Hematopoietic multipotent progenitor cell treated with erythropoietin and hydrocortisone succinate and interleukin-3 and kit ligand, for 8 days (in vitro differentiated cells): Measurements from ENCODE around the gene IMMP2L.
"Not testable (repeated sequence)": the region's sequence is repeated elsewhere in the genome, so short reads cannot be mapped to it uniquely, and the experiment has no call there.

Source experiments
- DNase-seq: peaks from one replicate; pipeline ENCODE4 v3.0.0-alpha.2; 2015

IMMP2L gene

DNA sequence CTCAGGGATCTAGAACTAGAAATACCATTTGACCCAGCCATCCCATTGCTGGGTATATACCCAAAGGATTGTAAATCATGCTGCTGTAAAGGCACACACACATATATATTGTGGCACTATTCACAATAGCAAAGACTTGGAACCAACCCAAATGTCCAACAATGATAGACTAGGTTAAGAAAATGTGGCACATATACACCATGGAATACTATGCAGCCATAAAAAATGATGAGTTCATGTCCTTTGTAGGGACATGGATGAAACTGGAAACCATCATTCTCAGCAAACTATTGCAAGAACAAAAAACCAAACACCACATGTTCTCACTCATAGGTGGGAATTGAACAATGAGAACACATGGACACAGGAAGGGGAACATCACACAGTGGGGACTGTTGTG lies 56.9 kb downstream of the IMMP2L start:
- not testable (repeated sequence) for DNase-seq

DNA sequence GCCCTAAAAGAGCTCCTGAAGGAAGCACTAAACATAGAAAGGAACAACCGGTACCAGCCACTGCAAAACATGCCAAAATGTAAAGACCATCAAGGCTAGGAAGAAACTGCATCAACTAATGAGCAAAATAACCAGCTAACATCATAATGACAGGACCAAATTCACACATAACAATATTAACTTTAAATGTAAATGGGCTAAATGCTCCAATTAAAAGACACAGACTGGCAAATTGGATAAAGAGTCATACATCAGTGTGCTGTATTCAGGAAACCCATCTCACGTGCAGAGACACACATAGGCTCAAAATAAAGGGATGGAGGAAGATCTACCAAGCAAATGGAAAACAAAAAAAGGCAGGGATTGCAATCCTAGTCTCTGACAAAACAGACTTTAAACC lies 60.5 kb downstream of the IMMP2L start:
- not testable (repeated sequence) for DNase-seq

DNA sequence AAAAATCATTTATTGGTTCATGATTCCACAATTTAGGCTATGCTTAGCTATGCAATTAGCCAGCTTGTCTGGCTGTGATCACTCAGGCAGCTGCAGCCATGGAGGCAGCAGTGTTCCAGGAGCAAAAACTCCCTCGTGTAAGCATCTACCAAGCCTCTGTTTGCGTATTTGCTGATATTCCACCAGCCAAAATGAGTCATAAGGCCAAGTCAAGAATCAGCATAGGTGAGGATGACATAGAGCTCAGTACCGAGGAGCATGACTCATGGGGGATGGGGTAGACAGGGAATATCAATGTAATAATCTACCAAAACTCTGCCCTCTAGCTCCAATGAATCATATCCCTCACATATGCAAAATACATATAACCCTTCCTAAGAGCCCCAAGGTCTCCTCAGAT lies 63.3 kb downstream of the IMMP2L start:
- DNase-seq, result no peak

DNA sequence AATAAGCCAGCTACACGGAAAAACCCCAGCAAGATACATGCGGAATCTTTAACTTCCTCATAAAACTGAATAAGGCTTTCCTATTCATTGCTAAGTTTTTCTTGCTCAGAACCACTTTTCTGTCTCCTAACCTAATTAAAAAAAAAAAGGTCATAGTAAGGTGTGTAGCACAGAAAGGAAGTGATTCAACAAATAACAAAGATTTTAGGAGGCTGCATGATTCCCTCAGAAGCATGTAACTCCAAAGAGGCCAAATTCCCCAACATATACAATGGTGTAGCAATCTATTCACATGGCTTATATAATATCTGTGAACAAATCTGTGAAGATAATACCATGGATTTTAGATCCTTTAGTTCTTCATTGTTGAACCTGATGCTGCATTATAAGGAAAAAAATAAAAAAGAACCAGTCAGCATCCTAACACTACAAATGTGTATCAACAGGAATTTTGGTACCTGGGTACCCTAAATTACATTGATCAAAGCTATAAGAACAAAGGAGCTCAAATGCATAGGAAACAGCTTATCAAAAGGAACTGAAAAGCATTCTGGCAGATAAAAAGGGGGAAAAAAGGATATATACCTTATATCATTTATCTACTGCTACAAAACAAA lies 63.8 kb downstream of the IMMP2L start:
- no peak for DNase-seq

DNA sequence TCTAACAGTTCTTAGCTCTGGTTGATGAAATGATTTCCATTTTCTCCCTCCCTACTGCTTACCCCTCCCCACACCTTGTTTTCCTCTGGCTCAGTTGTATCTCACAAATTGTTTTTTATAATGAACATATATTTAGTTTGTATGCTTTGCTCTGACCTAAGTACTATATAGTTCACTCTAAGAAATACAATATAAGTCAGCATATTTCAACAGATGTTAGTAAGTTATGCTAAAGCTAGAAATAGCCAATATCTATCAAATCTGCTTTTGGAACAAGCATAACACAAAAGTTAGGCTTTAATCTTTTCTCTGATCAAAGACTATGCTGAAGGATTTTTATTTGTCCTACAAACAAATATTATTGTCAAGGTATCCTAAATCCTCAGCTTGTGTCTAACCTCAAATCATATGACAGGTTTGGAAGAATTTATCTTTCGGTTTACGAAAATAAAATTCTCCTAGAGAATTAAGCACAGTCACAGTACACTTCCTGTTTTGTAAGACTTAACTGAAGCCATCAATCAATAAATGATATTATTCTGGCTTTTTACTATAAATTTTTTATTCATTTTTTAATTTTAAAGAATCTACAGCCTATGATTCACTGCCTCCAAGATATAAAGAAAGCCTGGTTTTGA lies 67.0 kb downstream of the IMMP2L start:
- DNase-seq, result no peak

DNA sequence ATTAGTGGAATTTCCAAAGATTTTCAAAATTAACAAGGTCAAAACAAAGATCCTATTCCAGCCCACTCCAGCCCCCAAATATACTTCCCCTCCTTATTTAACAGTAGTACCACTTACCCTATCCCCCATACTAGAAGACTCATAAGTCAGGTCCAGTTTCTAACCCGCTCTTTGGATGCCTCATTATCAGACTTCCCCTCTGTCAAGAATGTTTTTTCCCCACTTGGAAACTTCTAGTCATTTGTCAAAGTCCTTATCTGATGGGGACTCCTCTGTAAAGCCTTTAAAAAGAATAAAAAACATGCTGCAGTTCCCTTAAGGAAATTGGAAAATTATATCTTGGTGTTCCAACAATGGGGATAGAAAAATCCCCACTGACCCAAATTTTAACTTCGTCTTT lies 70.1 kb downstream of the IMMP2L start:
- DNase-seq, result peak; percentile 24

DNA sequence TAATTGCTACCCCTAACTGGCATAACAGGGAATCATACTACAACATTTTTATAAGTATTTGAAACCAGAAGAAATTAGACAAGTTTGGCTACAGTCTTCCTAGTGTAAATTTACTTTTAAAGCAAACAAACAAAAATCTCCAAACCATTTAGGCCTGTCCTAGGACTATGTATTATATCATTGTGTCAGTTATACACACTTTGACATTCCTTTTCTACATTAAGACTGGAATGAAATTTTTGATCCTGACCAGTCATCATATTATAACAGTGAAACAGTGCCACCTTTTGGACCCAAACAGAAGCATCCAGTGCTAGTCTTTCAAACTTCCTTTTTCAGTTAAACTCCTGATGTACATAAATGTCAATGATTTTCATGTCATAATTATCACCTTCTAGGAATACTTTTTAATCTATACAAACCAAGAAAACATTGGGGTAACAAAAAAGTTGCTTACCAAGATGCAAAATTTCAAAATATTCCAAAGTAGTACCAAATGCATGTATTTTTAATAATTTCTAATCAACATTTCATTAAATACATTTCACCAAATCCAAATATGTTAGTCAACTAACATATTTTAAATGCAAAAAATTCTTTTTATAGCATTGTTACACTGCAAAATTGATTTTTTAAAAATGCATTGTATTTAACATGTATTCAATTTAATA lies 75.7 kb downstream of the IMMP2L start:
- DNase-seq, result peak; percentile 78

DNA sequence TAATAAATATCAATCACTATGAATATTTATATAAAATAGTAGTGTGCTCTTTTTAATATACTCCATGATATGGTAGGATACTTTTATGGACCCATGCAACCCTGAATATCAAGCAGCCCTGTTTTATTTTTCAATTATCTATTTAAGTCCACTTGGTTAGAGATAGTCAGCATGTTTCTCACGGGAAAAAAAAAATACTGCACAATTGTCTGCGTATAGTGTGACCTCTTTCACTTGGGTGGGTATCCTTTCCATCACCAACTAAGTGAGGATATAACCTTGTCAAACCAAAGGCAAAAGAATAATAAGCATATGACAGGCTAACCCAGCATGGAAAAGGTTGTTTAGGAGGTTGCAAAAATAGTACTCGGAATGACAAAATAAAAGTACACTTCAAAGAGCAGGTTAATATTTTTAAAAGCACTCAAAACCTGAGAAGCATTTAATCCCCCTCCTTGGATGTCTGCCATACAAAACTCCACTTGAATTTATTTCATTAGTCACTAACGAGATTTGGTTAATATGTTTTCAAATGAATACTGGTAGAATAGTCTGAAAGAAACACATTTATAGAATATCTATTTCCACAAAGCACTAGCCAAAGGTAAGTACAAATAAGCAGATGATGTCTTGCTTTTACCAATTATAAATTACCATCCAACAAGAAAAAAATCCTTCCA lies 76.5 kb downstream of the IMMP2L start:
- DNase-seq, result no peak

DNA sequence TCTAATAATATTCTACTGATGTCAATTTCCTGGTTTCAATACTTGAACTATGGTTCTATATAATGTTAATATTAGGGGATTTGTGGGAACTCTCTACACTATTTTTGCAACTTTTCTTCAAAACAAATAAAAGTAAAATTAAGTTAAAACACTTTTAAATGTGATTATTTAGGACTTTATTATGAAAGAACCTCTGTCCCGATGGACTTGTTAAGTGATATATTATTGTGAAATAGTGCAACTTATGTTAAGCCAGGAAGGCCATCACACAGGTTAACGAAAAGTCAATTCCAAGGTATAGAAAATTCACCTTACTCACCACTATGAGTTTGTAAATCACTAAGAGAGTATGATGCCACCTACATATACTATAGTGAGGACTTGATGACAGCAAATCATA lies 79.2 kb downstream of the IMMP2L start:
- no peak for DNase-seq

DNA sequence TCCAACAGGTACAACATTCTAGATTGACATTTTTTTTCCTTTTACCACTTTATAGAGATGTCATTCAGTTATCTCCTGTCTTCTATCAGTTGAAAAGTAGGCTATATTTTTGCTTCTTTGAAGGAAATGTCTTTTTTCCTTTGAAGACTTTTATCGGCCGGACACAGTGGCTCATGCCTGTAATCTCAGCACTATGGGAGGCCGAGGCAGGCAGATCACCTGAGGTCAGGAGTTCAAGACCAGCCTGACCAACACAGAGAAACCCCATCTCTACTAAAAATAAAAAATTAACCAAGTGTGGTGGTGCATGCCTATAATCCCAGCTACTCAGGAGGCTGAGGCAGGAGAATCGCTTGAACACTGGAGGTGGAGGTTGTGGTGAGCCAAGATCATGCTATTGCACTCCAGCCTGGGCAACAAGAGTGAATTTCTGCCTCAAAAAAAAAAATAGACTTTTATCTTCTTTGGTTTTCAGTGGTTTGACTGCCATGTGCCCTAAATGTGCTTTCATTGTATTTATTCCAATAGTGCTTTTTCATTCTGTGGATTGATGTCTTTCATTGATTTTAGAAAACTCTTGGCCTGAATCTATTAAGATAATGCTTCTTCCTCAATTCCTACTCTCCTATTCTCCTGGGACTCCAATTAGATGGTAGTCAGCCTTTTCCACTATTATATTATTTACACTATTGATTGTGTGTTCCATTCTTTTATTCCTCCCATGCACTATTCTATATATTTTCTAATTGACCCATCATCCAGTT lies 84.6 kb downstream of the IMMP2L start:
- DNase-seq, result no peak

DNA sequence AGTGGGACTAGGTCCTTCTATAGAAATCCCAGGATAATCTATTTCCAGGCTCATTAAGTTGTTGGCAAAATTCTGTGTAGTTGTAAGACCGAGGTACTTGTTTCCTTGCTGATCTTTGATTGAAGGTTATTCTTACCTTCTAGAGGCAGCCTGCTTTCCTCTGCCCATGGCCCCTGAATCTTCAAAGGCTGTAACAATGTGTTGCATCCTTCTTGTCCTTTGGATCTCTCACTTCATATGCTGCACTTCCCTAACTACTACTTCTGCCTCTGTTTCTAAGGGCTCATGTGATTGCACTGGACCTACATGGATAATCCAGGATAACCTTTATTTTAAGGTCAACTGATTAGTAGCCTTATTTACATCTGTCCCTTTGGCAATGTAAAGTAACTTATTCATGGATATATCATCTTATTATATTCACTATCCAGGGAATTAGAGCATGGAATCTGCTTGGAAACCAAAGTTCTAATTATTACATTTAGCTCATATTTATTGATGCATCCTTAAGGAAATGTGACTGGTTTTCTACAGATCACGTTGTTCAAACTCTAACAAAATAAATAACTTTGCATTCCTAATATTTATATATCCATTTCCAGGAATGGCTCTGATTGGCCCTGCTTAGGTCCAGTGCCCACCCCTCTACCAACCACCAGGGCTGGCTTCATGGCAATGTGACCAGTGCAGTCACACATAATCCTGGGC lies 85.6 kb downstream of the IMMP2L start:
- no peak for DNase-seq

DNA sequence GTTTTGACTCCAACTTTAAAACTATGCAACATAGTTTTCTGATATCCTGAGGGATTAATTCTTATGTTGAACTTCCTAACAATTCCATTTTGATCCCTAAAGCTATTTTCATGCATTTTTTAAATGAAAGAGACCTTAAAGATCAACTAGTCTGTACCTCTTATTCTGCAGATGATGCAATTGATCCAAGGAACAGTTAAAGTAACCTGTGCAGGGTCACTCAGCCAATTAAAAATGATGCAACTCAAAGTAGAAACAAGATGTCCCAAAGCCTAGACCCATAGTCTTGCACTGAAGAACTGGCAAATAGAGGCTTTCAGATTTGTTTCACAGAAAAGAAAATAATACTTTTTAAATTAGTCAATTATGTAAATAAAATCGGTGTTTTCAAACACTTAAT lies 86.3 kb downstream of the IMMP2L start:
- peak; percentile 24 for DNase-seq

DNA sequence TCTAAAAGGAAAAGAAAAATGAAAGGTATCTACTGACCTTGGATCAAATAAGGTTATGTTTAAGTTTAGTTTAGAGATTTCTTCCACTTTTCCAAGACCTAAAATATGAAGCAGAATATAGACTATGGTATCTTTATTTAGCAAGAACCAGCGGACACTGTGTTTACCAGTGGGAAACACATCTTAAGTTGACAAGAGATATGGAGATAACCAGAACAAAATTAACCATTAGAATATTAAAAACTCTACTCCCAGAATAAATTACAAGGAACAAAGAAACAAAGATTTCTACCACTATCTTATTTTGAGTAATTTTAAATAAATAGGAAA lies 86.9 kb downstream of the IMMP2L start:
- DNase-seq, result no peak

DNA sequence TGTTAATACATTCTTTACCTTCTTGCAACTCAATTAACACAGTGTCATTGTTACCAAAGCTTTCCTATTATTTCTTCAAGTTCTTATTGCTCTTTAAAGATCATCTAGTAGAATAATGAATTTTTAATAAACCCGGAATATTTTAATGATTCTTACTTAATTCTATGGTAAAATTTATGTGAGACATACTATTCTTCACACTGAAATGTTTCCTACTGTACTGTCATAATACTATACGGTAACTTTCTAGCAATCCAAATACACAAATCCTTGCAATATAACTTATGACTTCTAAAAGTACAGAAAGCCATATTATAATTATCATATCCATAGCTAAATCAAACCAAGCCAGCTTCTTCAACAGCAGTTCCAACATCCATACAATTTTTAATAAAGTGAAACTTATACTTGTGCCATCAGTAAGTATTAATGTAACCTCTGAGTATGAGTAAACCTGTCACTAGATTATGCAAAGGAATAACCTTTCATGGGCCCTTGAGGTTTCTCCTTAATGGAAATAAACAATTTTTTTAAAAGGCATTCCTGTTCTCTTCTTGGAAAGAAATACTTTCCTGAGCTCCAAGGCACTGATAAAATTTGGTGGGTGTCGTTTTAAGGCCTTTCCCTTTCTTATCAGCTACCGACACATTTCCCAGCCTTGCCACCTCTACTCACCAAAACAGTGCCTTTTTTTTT lies 87.4 kb downstream of the IMMP2L start:
- peak; percentile 90 for DNase-seq

DNA sequence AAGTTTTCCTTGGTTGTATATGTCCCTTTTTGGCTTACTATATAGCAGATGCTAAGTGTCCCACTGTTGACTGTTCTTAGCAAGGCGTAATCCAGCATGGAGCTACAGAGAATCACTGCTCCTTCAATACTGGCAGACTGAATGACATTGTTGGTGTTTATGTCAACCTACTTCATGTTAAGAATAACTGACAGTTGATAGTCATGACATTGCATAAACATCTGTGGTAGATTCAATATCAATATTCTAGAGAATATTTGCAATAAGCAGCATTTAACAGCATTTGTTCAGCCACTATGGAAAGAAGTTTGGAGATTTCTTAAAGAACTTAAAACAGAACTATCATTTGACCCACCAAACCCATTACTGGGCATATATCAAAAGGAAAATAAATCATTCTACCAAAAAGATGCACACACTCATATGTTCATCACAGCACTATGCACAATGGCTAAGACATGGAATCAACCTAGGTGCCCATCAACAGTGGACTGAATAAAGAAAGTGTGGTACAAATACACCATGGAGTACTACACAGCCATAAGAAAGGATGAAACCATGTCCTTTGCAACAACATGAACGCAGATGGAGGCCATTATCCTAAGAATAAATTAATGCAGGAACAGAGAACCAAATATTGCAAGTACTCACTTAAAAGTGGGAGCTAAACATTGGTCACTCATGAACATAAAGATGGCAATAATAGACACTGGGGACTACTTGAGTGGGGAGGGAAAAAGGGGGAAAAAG lies 88.7 kb downstream of the IMMP2L start:
- no peak for DNase-seq

DNA sequence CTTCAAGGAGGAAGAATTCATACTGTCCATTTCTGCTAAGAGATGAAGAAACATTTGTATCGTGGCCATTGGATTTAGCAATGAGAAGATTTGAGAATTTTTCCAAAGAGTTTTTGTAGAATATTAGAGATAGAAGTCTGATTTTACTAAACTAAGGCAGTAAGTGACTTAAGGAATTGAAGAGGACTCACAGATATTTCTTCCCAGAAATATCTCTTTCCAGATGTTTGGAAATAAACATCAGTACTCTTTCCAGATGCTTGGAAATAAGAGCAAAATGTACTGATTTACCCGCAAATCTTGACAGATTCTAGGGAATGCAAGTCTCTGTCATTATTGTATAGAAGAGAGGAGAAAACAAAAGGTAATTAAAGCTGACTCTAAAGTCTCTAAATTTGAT lies 91.3 kb downstream of the IMMP2L start:
- no peak for DNase-seq

DNA sequence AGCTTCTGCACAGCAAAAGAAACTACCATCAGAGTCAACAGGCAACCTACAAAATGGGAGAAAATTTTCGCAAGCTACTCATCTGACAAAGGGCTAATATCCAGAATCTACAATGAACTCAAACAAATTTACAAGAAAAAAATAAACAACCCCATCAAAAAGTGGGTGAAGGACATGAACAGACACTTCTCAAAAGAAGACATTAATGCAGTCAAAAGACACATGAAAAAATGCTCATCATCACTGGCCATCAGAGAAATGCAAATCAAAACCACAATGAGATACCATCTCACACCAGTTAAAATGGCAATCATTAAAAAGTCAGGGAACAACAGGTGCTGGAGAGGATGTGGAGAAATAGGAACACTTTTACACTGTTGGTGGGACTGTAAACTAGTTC lies 92.4 kb downstream of the IMMP2L start:
- DNase-seq, result not testable (repeated sequence)

DNA sequence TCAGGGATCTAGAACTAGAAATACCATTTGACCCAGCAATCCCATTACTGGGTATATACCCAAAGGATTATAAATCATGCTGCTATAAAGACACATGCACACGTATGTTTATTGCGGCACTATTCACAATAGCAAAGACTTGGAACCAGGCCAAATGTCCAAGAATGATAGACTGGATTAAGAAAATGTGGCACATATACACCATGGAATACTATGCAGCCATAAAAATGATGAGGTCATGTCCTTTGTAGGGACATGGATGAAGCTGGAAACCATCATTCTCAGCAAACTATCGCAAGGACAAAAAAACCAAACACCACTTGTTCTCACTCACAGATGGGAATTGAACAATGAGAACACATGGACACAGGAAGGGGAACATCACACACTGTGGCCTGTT lies 96.5 kb downstream of the IMMP2L start:
- DNase-seq, result not testable (repeated sequence)

DNA sequence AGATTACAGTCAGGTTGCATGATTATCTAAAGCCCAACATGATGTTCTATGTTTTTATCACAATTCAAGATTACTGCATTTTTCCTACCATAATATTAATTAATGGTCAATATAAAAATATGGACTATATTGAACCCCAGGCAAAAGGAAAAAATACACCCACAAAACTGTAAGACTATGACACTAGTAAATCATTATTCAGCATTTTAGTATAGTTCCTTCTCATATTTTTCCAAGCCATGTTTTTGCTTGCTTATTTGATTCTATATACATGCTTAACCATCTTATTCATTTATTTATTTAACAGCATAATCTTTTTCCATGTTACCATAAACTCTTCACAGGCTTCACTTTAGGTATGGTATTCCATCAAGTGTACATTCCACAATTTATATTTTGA lies 101.6 kb downstream of the IMMP2L start:
- no peak for DNase-seq

DNA sequence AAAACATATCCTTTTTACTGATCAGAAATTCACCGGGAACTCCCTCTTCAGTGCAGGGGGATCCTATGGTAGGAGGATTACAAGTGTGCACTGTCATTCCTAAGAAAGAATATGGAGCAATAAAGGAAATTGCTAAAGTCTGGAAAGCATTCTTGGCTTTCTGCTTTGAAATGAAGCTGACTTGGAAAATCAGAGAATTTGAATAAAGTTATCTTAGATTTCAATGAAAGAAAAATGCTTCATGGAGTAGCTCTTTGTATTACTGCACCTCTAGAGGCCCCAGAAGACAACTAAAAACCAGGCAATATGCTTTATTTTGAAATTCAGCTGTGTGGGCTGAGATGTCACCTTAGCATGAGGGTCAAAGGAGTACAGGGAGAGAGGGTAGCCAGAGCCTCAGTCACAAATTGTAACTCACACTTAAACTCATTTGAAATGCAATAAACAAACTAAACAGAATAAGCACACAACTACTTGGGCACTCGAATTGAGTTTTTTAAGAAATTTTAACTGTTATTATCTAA lies 102.5 kb downstream of the IMMP2L start:
- no peak for DNase-seq
